HepG2 (cell line): ENCODE data around the gene NAPB. TPM values are rescaled to one million over a fixed set of nuclear protein-coding genes. Genes with fewer than 3 reads are reported as not detected.

Experiments
- CEBPG ChIP-seq: IDR thresholded peaks from 2 replicates; pipeline ENCODE4 v1.6.1; 2016
- IRF2 ChIP-seq: IDR thresholded peaks from 2 replicates; pipeline ENCODE4 v1.6.1; 2018; ENCODE audit warnings: missing genetic modification reagents, missing compliant biosample characterization
- KAT2B ChIP-seq: fragments of 150-350 bp; IDR thresholded peaks from 2 replicates; pipeline ENCODE4 v1.6.1; 2014; ENCODE audit warnings: low read depth, low read length, borderline replicate concordance
- PAXIP1 ChIP-seq: sonication (generic); formaldehyde crosslinking; conservative IDR thresholded peaks from 2 replicates; pipeline ENCODE4 v1.4.0; 2020; ENCODE audit warnings: mild to moderate bottlenecking, missing genetic modification reagents, moderate library complexity
- RBM22 ChIP-seq: fragments of 200-400 bp; formaldehyde crosslinking; optimal IDR thresholded peaks from 2 replicates; pipeline ENCODE3; 2017; ENCODE audit warnings: mild to moderate bottlenecking, low read length, moderate library complexity
- REST ChIP-seq, 2 experiments: IDR thresholded peaks; 2 replicates each; pipeline ENCODE4 v1.6.1; 2011 to 2012; ENCODE audit warnings: low read length in 2 of 2, borderline replicate concordance in 1 of 2, low read depth in 1 of 2, mild to moderate bottlenecking in 1 of 2, moderate library complexity in 1 of 2
- TARDBP ChIP-seq: sonication (generic); formaldehyde crosslinking; IDR thresholded peaks from 2 replicates; pipeline ENCODE4 v1.8.0; 2022; ENCODE audit warnings: mild to moderate bottlenecking, missing genetic modification reagents
- ZFP37 ChIP-seq: sonication (generic); formaldehyde crosslinking; IDR thresholded peaks from 2 replicates; pipeline ENCODE4 v1.4.0; 2020; ENCODE audit warnings: missing genetic modification reagents, borderline replicate concordance
- ZFY ChIP-seq: sonication (generic); formaldehyde crosslinking; IDR thresholded peaks from 2 replicates; pipeline ENCODE4 v1.4.0; 2020; ENCODE audit warnings: missing genetic modification reagents
- ZNF124 ChIP-seq: sonication (generic); formaldehyde crosslinking; IDR thresholded peaks from 2 replicates; pipeline ENCODE4 v1.4.0; 2020; ENCODE audit warnings: missing genetic modification reagents
- ZNF546 ChIP-seq: sonication (generic); formaldehyde crosslinking; conservative IDR thresholded peaks from 2 replicates; pipeline ENCODE4 v1.8.1; 2023; ENCODE audit warnings: mild to moderate bottlenecking, missing genetic modification reagents
- ZNF572 ChIP-seq: sonication (generic); formaldehyde crosslinking; IDR thresholded peaks from 2 replicates; pipeline ENCODE4 v1.5.1; 2020; ENCODE audit warnings: mild to moderate bottlenecking, missing genetic modification reagents
- ZNF619 ChIP-seq: sonication (generic); formaldehyde crosslinking; IDR thresholded peaks from 2 replicates; pipeline ENCODE4 v1.4.0; 2020; ENCODE audit warnings: mild to moderate bottlenecking, missing genetic modification reagents
- ZNF646 ChIP-seq: sonication (generic); formaldehyde crosslinking; IDR thresholded peaks from 2 replicates; pipeline ENCODE4 v1.9.0; 2021; ENCODE audit warnings: mild to moderate bottlenecking, missing genetic modification reagents
- ZNF761 ChIP-seq: sonication (generic); formaldehyde crosslinking; conservative IDR thresholded peaks from 2 replicates; pipeline ENCODE4 v1.4.0; 2020; ENCODE audit warnings: mild to moderate bottlenecking, missing genetic modification reagents
- polyA plus RNA-seq, 8 experiments: library from polyadenylated mRNA; depleted of rRNA in 3 of 8; stranded (reverse) in 7 of 8; unstranded in 1 of 8; fragments of >200 nt; fragmentation: Illumina TruSeq in 4 of 8; extraction: Trizol in 4 of 8; gene quantifications; 2 replicates each; pipeline versions ENCODE4 v1.2.1 to v1.2.3, GENCODE V29; 2011 to 2016; ENCODE audit warnings: low read depth in 4 of 8, missing spikeins in 1 of 8, mixed read lengths in 1 of 8; ENCODE audit not compliant: insufficient read depth in 1 of 8
- total RNA-seq, 5 experiments: library from RNA; depleted of rRNA; stranded (reverse); fragments of >200 nt; fragmentation: Illumina TruSeq; extraction: Trizol; gene quantifications; 2 replicates each; pipeline ENCODE4 v1.2.3, GENCODE V29; 2016; ENCODE audit warnings: low read depth in 1 of 5

The NAPB gene
- total and polyA plus RNA-seq, 2 of the 13 experiments (the other 11 are each of a cell fraction or from before 2014, with no cell fraction given) = 15.2 to 16.1 TPM

GRCh38 chr20:23419995-23420901 is 1.0 kb downstream of the NAPB start (continued):
- TF ChIP-seq PAXIP1 (CRISPR knock-in tag) (no peak; the same call in 1 of the 2 replicates), ZNF546 (CRISPR knock-in tag) (0 out of 2 replicates have a peak, but pooled peaks have one; percentile 19), ZFP37 (no peak), ZFY (CRISPR knock-in tag) (no peak), ZNF572 (0 out of 2 replicates have a peak, but pooled peaks have one; percentile 11), REST (IDR thresholded peaks at IDR 0.05; ENCODE audit: borderline replicate concordance in 1 of 2, low read depth in 1 of 2, low read length in 2 of 2) (no peak), TARDBP (CRISPR knock-in tag) (peak; percentile 27; the same call in 1 of the 2 replicates), IRF2 (0 out of 2 replicates have a peak, but pooled peaks have one; percentile 35), ZNF124 (CRISPR knock-in tag) (no peak), ZNF619 (CRISPR knock-in tag) (no peak), ZNF646 (CRISPR knock-in tag) (no peak), KAT2B (no peak), CEBPG (no peak), RBM22 (no peak), ZNF761 (CRISPR knock-in tag) (no peak)
